ENCODE data around the gene MND1.

The MND1 gene, protein sequence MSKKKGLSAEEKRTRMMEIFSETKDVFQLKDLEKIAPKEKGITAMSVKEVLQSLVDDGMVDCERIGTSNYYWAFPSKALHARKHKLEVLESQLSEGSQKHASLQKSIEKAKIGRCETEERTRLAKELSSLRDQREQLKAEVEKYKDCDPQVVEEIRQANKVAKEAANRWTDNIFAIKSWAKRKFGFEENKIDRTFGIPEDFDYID

DNA sequence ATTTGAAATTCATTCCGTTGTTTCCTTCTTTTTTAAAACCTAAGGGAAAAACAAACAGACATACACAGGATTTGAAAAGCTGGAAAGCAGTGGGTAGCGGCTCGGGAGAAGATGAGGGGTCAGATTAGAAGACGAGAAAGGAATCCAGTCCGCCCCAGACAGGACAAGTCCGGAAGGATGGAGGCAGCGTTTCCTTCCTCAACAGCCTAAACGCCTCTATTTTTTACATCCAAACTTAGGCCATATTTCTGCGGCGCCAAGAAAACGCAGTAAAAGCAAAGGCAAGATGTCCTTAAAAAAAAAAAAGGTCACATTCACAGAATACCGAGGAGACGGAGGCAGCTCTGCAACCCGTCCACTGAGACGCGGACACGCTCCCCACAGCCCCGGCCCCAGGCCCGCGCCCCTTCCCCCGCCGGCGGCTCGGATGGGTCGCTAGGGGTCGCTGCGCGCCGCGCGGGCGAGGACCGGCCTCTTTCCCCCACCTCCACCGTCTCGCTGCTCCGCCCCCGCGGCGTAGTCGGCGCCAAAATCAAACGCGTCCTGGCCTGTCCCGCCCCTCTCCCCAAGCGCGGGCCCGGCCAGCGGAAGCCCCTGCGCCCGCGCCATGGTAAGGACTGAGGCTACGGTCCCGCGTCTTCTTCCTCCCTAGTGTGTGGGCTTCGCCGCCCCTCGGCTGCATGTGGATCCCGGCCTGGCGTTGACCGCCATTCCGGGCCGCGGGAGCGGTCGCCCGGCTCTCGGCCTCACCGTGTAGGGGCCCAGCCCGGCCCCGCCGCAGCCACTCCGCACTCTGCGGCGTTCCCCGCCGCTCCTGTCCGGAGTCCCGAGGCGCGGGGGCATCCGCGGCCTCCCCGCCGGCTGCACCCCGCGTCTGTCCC, at the start of gene MND1:
MND1 (plus strand) TSS at position 558 of the 881 bp plus-strand sequence; CDS start at position 608, 50 bp downstream.
- peak; percentile 93 for DNase-seq (ENCODE audit: low spot score)

DNA sequence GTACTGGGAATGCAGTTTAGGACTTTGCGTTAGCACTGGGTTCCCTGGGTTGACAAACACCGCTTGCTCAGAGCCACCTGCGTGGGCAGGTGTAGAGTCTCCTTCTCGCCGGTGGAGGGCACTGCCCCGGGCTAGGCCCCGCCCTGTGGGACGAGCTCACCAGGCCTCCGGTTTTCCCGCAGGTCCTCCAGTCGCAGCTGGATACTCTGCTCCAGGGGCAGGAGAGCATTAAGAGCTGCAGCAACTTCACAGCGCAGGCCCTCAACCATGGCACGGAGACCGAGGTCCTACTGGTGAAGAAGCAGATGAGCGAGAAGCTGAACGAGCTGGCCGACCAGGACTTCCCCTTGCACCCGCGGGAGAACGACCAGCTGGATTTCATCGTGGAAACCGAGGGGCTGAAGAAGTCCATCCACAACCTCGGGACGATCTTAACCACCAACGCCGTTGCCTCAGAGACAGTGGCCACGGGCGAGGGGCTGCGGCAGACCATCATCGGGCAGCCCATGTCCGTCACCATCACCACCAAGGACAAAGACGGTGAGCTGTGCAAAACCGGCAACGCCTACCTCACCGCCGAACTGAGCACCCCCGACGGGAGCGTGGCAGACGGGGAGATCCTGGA, 49.2 kb upstream of the MND1 start:
- DNase-seq (ENCODE audit: low spot score): no peak

- no peak for DNase-seq (ENCODE audit: low spot score)
Measured at GRCh38 chr4:153296040-153296823, 48.3 kb upstream of the MND1 start.

- DNase-seq (ENCODE audit: low spot score): no peak
Measured at GRCh38 chr4:153297116-153297515, 47.4 kb upstream of the MND1 start.

DNA sequence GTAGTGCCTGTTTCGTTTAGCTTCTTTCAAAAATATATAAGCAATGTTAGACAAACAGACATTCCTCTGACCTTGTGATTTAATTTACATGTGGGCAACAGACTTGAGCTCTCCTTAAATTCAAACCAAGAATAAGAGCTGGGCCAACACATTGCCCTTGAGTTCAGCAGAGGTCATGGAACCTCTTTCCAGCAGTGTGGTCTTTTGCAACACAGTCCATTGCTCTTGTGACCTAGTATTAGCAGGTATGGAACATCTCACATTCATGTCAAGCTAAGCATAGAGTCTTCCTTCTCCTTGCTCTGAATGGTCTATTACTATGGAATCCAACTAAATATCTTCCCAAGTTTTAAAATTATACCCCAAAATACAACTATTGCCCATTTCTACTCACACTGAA, 33.7 kb upstream of the MND1 start:
- DNase-seq (ENCODE audit: low spot score): no peak

DNA sequence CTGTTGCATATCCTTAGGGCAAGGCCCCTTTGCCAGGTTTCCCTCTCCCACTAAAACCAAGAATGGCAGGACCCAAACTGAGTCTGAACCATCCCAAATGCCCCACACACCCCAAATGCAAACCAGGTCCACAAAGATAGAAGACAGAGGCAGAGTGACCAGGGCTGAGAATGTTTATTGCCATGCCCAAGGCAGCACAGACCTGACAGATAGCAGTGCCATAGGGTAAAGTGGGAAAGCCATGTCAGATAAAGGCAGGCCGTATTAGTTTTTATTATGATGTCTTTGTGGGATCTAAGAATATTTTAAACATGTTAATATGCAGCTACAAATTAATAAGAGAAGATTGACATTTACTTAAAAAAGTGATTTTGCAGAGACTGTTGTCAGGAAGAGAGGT, 29.6 kb upstream of the MND1 start:
- no peak for DNase-seq (ENCODE audit: low spot score)

DNA sequence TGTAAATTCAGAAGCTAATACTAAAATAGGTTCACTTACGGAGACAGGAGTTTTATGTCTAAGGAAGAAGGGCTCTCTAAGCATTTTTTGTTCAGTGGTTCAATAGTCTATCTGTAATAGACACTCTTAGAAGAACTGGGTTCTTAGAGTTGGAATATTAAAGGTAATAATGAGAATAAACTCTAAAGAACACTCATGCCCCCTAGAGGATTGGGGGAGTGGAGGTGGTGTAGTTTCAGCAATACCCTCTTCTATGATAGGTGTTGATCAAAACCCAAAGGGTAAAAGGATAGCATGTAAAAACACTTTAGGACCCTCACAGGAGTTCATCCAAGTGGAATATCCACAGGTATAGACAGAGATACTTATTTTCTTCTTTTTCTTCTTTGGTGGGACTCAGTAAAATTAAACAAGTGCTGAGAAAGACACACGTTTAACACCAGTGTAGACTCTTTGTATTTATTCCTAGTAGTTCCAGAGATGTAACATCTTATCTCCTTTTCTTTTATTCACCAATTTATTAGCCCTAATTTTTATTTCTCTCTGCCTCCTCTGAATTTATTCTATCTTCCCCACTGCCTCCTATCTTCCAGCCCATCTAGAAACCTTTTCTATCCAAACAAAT, 25.7 kb upstream of the MND1 start:
- peak; percentile 74 for DNase-seq (ENCODE audit: low spot score)

GRCh38 chr4:153322791-153323190, 21.7 kb upstream of the MND1 start:
- DNase-seq (ENCODE audit: low spot score): no peak

DNA sequence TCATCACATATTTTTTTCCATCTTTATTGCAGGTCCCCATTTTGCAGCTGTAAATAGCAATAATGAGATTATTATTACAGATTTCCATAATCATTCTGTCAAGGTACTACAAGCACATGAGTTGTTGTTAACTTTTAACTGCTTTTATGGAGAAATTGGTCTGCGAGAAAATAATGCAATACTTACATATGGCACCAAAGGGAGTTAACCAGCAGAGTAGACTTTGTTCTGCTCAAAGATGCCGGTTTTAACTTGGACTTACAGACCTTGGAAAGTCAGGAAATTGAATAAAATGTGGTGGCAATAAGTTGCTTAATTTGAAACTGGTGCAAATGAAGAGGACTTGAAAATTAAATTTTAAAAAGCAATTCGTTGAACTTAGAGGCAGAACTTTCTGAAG, 20.4 kb upstream of the MND1 start:
- DNase-seq (ENCODE audit: low spot score): no peak

GRCh38 chr4:153325558-153325957, 18.9 kb upstream of the MND1 start:
- DNase-seq (ENCODE audit: low spot score): no peak

GRCh38 chr4:153326513-153326912, 18.0 kb upstream of the MND1 start:
- DNase-seq (ENCODE audit: low spot score): no peak

DNA sequence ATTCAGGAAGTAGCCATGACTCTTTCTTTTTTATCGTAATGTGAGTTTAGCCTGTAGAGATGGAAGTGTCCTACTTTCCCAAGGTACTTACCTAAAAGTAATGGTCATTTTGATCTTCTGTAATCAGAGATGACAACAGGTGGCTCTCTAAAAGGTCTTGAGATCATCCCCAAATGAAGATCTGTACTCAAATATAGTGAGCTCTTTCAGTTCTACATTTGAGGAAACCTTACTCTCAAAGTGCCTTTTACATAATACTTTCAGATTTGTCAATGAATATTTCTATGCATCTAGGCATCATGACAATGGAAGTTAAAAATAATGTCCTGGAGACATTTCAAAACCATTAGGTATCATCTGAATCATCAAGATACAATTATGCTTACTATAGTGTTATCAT, 17.2 kb upstream of the MND1 start:
- DNase-seq (ENCODE audit: low spot score): no peak

DNA sequence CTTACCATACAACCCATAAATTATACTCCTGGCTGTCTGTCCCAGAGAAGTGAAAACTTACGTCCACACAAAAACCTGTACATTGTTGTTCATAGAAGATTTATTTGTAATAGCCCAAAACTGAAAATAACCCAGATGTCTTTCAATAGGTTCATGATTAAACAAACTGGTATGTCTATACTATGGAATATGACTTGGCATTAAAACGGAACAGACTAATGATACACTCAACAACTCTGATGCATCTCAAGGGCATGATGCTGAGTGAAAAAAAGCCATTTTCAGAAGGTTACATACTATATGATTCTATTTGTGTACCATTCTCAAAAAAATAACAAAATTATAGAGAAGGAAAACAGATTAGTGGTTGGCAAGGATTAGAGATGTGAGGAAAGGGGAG, 11.6 kb upstream of the MND1 start:
- no peak for DNase-seq (ENCODE audit: low spot score)

DNA sequence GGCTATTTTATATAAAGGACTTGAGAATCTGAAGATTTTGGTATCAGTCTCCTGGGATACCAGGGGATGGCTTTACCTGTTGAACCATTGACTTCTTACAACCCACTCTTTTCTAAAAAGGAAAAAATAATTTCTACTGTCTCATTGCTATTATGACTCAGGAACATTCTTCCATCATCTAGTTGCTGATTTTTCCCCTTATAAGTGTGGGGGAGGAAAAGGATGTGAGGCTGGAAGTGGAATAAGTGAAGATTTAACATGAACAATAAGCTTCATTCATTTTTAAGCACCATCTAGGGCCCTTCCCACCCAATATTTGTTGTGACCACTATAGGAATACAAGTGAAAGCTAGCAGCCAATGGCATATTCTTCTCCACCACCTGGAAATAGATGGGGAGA, 10.6 kb upstream of the MND1 start:
- DNase-seq (ENCODE audit: low spot score): no peak

DNA sequence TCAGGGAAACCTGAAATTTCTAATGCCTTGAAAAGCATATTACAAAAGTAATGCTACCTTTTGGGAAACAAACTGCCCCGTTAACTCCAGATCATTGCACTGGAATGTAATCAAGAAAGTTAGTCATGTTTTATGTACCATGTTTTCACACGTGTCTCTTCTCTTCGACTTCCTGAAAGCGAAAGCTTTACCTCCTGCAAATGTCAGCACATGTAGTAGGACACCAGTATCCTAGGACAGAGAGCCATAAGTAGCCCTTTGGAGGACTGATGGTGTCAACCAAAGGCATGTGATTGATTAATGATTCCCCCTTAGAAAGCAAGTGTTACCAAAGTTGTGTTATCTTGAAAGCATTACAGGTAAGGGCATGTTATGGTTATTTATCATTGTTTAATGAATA, 8.8 kb upstream of the MND1 start:
- DNase-seq (ENCODE audit: low spot score): no peak

DNA sequence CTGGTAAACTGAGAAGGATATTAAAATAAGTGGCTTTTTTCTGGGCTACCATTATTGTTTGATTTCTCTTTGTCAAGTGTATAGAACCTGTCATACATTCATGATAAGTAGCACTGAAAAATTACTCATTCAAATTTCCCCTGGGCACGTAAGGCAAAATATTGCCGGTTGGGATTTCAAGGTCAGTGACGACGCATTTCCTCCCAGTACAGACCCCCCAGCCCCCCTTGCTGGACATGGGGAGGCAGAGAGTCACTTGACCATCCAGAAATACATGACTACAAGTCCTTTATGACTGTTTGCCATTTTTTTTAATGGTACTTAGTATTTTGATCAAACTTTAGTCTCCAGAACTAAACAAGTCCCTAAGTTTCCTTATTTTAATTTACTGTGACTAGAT, 6.8 kb upstream of the MND1 start:
- DNase-seq (ENCODE audit: low spot score): no peak

GRCh38 chr4:153341575-153342090, 2.9 kb upstream of the MND1 start:
- DNase-seq (ENCODE audit: low spot score): peak; percentile 73

DNA sequence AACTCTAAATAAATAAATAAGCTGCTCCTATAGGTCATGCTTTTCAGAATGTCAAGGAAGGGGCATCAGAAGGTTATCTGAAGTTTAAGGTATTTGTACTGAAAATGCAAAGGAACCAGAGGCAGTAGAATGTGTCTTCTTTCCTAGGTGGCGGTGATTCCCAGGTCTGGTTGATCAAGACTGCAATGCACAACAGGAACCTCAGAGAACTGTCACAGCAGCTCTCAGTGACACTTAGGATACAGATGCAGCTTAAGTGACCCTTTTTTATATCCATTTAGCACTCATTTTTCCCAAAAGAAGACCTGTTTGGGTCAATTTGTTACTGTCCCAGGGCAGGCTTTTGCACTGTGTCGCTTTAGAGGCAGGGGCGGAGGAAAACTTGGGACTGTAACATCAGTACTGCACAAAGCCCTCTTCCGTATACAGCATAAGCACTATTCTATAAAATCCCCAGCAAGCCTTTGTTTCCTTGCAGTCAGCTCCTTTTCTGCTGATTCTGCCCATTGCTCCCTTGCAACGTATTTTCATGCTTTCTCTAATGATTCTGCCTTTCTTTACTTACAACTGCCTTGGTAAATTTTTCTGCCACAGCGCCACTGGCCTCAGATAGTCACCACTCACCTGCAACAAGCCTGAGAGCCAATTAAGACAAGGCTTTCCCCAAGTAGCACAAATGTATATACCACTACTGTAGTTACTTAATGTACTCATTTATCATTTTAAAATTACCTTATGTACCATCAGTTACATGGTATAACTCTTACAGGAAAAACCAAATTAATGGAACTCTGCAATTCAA, 1.5 kb upstream of the MND1 start:
- peak; percentile 60 for DNase-seq (ENCODE audit: low spot score)

DNA sequence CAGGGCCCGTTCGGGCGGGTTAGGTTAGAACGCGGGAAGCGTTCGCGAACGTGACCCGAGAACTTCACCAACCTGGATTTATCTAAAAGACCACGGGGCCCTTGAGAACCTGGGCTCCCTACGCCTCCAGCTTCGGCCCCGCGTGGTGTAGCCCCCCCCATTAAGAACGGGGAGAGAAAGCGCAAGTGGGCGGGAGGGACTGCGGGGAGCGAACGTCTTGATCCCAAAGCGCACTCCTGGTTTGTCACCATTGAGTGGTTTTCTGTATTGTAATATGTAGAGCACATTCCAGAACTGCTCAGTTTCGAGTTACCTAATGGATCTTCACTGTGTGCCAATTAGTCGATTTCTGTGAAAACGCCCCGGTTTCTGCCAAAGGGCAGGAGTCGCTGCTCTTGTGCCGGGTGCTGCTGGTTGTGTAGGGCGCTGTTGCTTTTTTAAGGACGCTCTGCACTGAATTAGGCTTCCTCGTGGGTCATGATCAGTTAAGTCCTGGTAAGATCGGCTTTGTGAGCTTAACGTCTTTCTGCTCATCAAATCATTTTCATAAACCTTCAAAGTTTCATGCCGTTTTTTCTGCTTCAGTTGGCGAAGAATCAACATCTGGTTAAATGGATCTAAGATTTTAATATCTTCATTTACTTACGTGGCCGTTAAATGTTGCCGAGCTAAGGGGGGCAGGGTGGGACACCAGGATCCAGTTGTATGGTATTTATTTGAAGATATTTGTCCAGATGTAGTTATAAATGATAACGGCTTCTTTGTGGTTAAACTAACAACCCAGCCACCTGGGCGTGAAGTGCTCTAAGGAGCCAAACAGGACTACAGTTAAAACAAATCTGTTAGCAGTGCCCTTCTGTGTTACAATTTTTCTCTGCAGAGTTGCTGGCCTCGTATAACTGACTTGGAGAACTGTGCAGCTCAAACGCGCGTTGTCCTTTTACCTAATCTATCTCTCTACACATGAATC, 809 bp downstream of the MND1 start:
- DNase-seq (ENCODE audit: low spot score): peak; percentile 93

DNA sequence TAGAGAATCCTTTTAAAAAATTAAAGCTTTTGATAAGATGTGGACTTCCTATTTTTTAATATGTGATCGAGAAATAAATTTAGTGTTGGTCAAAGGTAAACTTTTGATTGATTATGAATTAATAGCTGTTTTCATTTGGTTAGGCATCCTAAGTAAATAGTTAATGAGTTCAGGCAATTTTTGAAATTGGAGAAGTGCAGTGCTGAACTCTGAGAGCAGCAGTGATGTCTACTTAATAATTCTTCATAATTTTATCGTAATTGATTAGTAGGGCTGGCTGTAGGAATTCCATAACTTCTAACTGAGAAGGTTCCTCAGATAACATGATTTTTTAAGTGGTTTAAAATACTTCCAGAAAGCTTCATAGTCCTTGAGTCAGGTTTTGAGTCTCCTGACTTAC, 1.5 kb downstream of the MND1 start:
- no peak for DNase-seq (ENCODE audit: low spot score)
